HG03045 (cell line): ENCODE measurements around the gene TAAR1.
"Not testable (repeated sequence)": the region's sequence is repeated elsewhere in the genome, so short reads cannot be mapped to it uniquely, and the experiment has no call there.

Experiments used
- ATAC-seq: cut with Tn5 transposase; IDR thresholded peaks from one replicate; pipeline ENCODE4 v1.9.1; 2021; ENCODE audit warnings: mild to moderate bottlenecking, moderate library complexity; ENCODE audit not compliant: unreplicated experiment

Gene TAAR1, protein sequence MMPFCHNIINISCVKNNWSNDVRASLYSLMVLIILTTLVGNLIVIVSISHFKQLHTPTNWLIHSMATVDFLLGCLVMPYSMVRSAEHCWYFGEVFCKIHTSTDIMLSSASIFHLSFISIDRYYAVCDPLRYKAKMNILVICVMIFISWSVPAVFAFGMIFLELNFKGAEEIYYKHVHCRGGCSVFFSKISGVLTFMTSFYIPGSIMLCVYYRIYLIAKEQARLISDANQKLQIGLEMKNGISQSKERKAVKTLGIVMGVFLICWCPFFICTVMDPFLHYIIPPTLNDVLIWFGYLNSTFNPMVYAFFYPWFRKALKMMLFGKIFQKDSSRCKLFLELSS

DNA sequence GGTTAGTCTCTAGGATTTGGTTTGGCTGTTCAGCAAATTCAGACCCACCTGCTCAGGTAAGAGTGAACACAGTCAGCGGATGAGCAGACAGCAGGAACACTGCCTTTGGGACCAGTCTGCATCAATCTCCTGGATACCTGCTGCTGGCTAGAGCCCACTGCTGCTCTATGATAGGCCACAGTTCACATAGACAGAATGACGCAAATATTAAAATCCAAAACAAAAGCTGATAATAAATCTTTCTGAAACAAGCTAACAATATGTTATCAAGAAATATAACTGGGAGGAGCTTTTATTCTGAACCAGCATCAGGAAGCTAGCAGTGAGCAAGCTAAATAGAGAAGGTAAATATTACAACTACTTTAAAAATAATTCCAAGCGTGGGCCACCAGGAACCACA lies at the start of gene TAAR1:
TSS of gene TAAR1 (minus strand) at position 101 of the 400 bp plus-strand sequence. CDS start 13,179 bp downstream, outside the sequence.
- no peak for ATAC-seq

DNA sequence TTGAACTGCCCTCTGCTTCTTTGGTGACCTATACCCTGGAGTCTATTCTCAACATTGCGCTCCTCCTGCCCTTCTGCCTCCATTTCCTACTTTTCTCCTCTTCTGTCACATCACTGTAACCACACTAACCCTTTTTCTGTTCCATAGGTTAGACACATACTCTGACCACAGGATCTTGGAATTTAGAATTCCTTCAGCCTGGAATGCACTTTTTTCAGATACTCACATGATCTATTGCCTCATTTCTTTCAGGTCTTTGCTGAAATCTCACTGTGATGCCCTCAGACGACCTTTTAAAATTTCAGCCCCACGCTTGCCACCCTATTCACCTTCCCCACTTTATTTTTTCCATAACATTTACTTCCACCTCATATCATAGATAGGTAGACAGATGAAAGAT lies 49.8 kb upstream of the TAAR1 start:
- ATAC-seq = no peak

DNA sequence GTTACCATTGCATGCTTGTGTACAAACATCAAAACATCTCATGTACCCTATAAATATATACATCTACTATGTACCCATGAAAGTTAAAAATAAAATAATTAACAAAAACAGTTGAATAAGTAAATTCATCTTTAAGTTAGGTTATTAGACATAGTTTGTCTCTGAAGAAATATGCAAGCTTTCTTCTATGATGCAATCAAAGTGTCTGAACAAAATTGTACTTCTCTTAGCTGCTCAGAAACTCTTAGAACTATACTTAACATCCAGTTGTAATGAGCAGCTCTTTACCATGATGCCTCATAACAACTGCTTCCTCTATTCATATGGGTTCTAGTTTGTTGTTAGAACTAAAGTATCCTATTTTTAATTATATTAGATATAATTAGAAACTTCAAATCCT lies 49.0 kb upstream of the TAAR1 start:
- ATAC-seq = no peak

DNA sequence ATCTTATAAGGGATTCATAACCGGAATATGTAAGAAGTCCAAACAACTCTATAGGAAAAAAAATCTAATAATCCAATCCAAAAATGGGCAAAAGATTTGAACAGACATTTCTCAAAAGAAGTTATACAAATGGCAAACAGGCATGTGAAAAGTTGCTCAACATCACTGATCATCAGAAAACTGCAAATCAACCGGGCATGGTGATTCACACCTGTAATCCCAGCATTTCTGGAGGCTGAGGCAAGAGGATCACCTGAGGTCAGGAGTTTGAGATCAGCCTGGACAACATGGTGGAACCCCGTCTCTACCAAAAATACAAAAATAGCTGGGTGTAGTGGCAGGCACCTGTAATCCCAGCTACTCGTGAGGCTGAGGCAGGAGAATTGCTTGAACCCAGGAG lies 47.8 kb upstream of the TAAR1 start:
- ATAC-seq = not testable (repeated sequence)

DNA sequence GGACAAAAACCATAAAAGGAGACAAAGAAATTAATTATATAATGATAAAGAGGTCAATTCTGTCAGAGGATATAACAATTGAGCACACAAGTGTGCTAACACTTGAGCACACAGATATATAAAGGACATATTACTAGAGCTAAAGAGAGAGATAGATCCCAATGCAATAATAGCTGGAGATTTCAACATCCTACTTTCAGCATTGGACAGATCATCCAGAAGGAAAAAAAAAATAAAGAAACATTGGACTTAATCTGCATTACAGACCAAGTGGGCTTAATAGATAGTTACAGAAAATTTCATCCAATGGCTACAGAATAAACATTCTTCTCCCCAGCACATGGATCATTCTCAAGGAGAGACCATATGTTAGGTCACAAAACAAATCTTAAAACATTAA lies 45.0 kb upstream of the TAAR1 start:
- no peak for ATAC-seq

DNA sequence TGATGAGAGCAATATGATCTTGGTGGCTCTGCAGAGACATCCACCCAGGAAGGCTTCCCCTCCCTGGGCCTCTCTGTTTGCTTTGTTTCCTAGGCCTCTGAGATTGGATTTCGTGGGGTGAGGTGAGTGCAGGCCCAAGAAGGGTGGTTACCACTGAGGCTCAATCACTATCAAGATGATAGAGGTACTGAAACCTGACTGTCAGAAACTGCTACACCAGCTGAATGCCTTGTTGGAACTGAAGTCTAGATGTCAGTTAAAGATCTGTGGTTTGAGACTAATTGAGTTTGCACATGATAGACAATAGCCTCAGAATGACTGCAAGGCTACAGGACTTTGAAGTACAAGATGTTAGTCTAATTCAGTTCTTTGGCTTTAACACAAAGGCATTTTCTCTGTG lies 39.6 kb upstream of the TAAR1 start:
- ATAC-seq = no peak

DNA sequence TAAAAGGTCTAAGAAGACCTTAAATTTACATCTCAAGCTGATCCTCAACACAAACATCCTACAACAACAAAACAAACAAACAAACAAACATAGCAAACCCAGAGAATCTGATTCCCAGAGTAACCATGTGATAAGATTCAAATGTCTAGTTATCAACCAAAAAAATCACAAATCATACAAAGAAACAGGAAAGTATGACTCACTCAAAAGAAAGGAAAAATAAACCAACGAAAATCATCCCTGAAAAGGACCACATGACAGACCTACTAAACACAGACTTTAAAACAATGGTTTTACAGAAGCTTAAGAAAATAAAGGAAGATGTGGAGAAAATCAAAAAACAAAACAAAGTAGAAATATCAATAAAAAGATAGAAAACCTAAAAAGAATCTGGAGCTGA lies 36.8 kb upstream of the TAAR1 start:
- ATAC-seq = no peak

DNA sequence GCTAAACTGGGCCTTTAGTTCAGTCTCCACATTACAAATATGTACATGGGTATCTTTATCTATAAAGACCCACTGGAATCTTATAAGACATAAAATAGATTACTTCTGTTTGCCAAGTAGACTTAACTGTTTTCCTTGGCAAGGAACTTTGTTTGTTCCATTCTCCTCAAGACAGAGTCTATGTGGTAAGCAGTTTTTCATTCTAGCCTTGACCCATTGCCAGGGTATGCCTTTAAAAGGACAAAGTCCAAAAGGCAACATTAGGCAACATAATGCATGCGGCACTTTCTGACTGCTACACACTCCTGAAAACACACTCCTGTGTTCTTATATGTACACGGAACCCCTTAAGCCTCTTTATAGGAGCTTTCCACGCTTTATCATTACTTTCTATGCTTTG lies 34.5 kb upstream of the TAAR1 start:
- no peak for ATAC-seq

DNA sequence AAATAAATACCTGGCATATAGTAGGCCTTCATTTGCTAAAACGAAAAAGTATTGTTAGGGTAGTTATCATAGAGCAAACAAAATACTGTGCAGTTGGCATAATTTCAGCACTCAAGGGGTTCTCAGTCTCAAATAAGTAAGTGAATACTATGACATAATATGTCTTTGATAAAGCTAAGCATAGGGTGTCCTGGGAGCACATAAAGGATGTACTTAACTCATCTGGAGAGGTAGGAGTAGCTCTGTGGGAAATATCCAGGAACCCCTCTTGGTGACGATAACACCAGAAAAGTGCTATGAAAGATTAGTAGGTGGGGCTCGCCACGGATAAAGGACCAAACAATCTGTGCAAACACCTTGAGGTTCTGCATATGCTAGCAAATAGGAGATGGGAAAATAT lies 31.7 kb upstream of the TAAR1 start:
- no peak for ATAC-seq

DNA sequence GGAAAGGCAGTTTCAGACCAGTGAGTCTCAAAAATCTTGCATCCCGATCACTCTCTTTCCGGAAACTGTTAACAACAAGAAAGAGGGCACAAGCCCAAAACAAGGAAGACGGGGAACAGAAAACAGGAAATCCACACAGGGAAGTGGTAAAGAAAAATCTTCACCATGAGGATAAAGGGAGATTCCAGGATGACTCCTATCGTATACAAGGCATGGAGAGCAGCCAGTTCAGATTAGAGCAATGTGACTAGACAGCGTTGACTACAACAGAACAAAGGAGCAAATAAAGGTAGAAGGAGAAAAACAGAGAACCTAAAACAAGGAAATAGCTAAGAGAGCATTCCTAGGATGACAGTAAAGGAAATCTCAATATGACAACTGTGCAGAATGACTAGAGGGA lies 28.3 kb upstream of the TAAR1 start:
- no peak for ATAC-seq

DNA sequence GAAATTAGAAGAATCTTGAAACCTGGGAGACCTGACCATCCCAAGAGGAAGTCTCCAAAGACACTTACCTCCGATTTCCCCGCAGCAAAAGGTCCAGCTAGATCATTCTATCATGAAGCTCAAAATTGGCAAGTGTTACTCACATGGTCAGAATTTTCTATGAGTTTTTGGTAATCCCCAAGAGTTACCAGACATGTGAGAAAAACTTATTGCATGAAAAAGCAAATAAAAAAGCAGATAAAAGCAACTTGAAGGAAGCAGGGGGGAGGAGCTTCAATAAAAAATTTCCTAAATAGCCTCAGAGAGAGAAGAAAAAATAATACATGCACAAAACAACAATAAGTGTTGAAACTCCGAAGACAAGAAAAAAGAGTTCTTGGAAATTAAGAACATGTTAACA lies 27.5 kb upstream of the TAAR1 start:
- ATAC-seq = no peak

DNA sequence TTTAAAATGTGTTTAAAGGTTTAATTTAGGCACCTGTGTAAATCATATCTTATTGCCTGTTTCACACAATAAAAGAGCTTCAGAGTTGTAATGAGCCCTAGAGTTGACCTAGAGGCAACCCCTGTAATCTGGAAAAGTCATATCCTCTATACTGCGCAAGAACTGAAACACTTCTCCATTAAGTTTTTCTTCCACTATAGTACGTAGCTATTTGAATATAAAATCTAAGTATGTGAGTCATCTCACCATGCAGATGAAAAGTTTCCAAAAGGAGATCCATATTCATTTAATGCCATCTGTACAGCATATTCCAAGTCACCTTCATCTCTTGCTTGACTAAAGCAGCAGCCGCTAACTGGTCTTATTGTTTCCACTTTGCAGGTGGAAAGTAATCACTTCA lies 26.0 kb upstream of the TAAR1 start:
- no peak for ATAC-seq

DNA sequence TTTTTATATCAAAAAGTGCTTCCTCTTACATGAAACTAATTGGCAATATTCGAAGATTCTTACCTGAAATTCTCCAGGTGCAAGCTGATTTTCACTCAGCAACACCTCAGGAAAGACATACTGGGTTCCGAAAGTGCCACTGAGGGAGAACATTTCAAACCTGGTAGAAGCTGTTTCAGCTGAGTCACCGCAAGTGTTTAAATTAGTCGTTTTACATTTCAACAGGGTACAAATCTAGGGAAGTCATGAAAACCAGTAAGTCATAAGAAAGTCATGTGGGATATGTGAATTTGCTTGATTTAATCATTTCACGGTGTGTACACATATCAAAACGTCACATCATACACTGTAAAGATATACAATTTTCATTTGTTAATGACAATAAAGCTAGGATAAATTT lies 25.3 kb upstream of the TAAR1 start:
- ATAC-seq = no peak

DNA sequence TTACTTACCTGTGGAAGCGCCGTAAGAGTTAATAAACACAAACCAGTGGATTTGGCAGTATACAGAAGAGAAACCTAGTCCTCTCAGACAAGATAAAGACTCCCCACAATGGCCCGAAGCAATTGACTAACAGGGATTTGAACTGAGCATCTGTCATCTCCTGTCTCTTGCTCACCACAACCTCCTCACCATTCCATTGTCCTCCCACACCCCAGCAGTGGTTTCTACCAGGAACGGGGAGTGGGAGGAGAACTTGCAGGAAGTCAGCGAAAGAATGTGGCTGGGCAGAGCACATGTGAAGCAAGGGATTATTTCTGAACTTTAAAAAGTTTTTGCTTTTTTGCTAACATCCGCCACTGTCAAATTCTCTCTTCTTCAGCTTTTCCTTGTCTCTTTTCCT lies 24.6 kb upstream of the TAAR1 start:
- no peak for ATAC-seq

DNA sequence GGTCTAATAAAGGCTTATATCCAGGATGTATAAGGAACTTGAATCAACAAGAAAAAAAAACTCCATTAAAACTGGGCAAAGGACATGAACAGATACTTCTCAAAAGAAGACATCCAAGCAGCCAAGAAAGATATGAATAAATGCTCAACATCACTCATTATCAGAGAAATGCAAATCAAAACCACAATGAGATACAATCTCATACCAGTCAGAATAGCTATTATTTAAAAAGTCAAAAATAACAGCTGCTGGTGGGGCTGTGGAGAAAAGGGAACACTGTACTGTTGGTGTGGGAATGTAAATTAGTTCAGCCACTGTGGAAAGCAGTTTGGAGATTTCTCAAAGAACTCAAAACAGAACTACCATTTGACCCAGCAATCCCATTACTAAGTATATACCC lies 20.1 kb upstream of the TAAR1 start:
- ATAC-seq = not testable (repeated sequence)

DNA sequence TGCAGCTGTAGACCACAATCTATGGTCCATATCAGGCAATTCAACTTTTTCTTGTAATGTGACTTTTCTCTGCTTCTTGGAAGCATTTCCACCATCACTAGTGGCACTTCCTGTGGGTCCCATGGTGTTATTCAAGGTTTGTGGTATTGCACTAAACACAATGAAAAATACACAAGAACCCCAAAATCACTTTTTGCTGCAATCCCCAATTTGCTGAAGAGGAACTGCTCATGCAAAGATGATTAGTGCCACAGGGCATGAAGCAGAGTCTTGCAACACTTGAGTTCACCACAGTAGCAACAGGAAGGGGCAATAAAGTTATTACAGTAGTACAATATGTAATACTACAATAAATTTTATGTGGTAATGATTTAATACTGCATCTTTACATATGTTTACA lies 16.8 kb upstream of the TAAR1 start:
- no peak for ATAC-seq

DNA sequence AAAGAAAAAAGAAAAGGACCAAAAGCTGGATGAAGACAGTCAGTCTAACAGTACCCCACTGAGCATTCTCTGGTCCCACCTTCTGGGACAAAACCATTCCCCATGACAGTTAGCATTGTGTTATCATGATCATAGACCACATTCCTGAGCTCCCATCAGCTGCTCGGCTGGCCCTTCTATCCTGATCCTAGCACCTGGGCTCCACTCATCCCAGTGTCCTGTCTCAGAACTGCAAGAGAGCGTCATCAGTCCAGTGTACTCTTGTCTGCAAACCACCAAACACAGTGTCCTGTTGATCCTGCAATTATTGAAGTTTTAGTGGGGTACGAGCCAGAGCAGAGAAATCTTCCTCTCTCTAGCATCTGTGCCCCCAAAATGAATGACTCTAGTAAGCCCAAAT lies 16.0 kb upstream of the TAAR1 start:
- ATAC-seq = no peak

DNA sequence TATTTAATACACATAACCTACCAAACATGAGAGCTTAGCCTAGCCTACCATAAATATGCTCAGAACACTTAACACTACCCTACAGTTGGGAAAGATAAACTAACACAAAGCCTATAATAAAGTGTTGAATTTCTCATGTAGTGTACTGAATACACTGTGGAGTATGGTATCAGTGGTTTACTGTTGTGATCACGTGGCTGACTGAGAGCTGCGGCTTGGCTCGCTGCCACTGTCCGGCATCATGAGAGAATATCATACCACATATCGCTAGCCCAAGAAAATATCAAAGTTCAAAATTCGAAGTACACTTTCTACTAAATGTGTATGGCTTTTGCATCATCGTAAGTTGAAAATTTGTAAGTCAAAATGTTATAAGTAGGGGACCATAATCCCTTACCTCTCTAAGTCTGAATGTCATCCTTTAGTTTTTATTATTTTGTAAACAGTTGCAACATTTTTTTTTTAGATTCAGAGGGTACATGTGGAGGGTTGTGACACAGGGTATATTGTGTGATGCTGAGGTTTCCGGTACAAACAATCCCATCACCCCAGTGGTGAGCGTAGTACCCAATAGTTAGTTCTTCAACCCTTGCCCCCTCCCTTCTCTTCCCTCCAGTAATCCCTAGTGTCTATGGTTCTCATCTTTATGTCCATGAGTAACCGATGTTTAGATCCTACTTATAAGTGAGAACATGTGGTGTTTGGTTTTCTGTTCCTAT lies 14.6 kb upstream of the TAAR1 start:
- no peak for ATAC-seq

DNA sequence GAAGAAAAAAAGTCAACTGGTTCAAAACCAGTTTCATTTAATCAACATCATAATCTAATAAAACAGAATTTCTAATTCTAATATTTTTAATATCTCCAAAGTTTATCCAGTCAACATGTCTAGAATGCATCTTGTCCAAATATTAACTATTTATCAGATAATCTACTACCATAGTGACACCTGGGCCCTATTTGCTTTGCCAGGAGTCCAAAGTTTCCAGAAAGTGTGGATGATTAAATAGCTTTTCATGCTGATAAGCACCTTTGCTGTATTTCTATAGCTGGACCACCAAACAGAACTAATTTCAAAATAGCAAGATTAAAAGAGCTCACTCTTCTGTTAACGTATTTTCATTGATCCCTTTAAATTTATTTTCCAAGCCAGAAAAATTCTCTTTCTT lies 12.3 kb upstream of the TAAR1 start:
- ATAC-seq = no peak

DNA sequence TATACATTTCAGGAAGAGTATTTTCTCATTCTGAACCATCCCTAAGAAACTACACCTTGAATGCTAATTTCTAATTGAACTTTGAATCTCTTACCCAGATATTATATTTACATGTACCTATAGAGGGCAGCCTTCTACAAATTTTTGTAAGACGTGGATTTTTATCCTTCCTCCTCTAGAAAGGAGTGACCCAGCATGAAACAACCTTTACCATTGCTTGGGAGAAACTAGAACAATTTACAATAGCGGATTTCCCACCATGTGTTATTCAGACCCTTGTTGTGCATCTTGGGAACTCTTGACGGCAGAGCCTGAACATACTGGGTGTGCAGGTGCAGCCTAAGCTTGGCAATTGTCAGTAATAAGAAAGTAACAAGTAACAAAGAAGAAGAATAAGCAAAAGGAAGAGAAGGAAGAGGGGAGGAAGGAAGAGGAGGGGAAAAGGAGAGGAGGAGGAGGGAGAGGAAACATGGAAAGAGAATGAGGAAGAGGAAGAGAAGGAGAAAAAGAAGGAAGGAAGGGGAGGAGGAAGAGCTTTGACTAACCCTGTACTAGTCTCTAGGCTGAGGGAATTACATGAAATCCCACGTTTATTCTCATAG lies 10.8 kb upstream of the TAAR1 start:
- ATAC-seq = no peak

DNA sequence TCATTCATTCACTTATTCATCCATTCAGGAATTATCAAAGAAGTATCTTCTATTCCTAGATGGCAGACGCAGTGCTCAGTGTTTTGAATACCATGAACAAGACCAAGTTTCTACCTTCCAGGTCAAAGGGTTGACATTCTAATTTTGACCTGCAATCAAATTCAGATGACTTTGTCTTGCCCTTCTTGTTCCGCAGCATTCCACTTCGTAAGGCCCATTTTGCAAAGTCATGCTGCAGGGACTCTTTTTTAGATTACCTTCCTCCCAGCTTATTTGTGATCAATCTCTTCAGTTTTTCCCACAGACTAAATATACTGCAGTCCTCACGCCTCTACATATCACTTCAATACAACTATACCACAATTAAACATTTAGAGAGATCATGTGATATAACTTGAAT lies 7.1 kb upstream of the TAAR1 start:
- ATAC-seq = no peak

DNA sequence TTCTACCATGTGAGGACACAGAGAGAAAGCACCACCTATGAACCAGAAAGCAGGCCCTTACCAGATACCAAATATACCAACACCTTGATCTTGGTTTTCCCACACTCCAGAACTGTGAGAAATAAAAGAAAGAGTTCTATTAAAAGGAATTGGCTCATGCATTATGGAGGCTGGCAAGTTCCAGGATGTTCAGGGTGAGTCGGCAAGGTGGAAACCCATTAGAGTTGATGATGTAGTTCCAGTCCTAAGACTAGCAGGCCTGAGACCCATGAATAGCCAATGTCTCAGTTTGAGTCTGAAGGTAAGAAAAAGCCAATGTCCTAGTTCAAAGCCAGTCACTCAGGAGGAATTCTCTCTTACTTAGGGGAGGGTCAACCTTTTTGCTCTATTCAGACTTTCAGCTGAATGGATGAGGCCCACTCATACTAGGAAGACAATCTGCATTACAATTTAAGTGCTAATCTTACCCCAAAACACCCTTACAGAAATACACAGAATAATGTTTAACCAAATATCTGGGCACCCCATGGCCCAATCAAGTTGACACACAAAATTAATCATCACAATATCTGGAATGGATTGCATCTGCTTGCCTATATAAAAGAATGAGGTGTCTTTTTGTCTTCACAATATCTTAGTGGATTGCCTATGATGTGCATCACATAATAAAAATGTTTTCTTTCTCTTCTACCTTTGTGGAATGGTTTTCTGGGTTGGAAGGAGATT lies 5.5 kb upstream of the TAAR1 start:
- no peak for ATAC-seq
